Measurements from ENCODE around the gene ABI3BP. TPM values are rescaled to one million over a fixed set of nuclear protein-coding genes. Genes with fewer than 3 reads are reported as not detected.

Gene ABI3BP
- total and polyA plus RNA-seq, 2 experiments from 2014 or later: 0.42 to 0.57 TPM

- TF ChIP-seq ZNF462 (CRISPR knock-in tag; IDR thresholded peaks at IDR 0.05) (no peak), EZH2phosphoT487 (IDR thresholded peaks at IDR 0.05; ENCODE audit: unreplicated experiment) (no peak), JUNB (IDR thresholded peaks at IDR 0.05; ENCODE audit: unreplicated experiment) (no peak), NANOG (IDR thresholded peaks at IDR 0.05; ENCODE audit: borderline replicate concordance) (no peak)
Measured at GRCh38 chr3:100981164-100981911, 11.9 kb downstream of the ABI3BP start (continued).

GRCh38 chr3:100978011-100978659 lies 15.1 kb downstream of the ABI3BP start:
- no peak overlapping the region for H3K4me3 Mint-ChIP-seq
- no peaks in the 10 kb centered on the region for H3K27me3 Mint-ChIP-seq (ENCODE audit: insufficient read depth, low read depth, poor library complexity)
- H3K79me2 ChIP-seq (replicated peaks; ENCODE audit: insufficient read depth): no peaks in the 10 kb centered on the region
- H3K4me1 ChIP-seq (ENCODE audit: insufficient read depth): no peaks in the 10 kb centered on the region
- ATAC-seq (no peak), DNase-seq (ENCODE audit: low spot score) (no peak)
- TF ChIP-seq JUNB (IDR thresholded peaks at IDR 0.05; ENCODE audit: unreplicated experiment) (no peak), ZNF114 (CRISPR knock-in tag; IDR thresholded peaks at IDR 0.05) (no peak), STAT1 (IDR thresholded peaks at IDR 0.05; ENCODE audit: unreplicated experiment) (no peak), CREB1 (CRISPR knock-in tag; IDR thresholded peaks at IDR 0.05; ENCODE audit: low read depth) (no peak), EZH2phosphoT487 (IDR thresholded peaks at IDR 0.05; ENCODE audit: unreplicated experiment) (no peak)
- H3K36me3 Mint-ChIP-seq (ENCODE audit: low read depth): no peaks in the 10 kb centered on the region
- H3F3A ChIP-seq (replicated peaks; ENCODE audit: low read depth): no peaks in the 10 kb centered on the region
- peaks cover 7% of the 10 kb centered on the region for H3K4me1 Mint-ChIP-seq
- no peaks in the 10 kb centered on the region for H3K9me3 Mint-ChIP-seq
- no peak overlapping the region for H3K27ac ChIP-seq (ENCODE audit: low read depth)
- 0 out of 2 replicates have a peak, but pooled peaks cover 3% of the 10 kb centered on the region for H3K9me2 ChIP-seq (ENCODE audit: insufficient read depth)
- no peak overlapping the region for H3K27ac Mint-ChIP-seq
- no peaks in the 10 kb centered on the region for H3K27me3 ChIP-seq (ENCODE audit: insufficient read depth)
- H4K20me1 ChIP-seq (replicated peaks; ENCODE audit: insufficient read depth): no peaks in the 10 kb centered on the region
- no peak overlapping the region for H3K4me3 ChIP-seq
- H2AFZ ChIP-seq: no peak overlapping the region
- no peak overlapping the region for H3K4me2 ChIP-seq
- H3K36me3 ChIP-seq (ENCODE audit: insufficient read depth): no peaks in the 10 kb centered on the region

Measured in GM23338 (cell line).